HepG2 (cell line): Measurements from ENCODE around the gene DMBT1. TPM values are rescaled to one million over a fixed set of nuclear protein-coding genes. Genes with fewer than 3 reads are reported as not detected.

Experiments
- ATAC-seq: fragments of 200-7000 bp; cut with Tn5 transposase; 3 replicates; pipeline ENCODE4 v1.9.1; 2020; ENCODE audit warnings: mild to moderate bottlenecking, moderate library complexity
- BruUV-seq: library from RNA; stranded (reverse); fragments of 400-500 nt; replicated peaks from 2 replicates; lab custom pipeline; 2021; lab: Mats Ljungman, UMichigan
- CTCF ChIA-PET: fragments of 300-600 bp; formaldehyde crosslinking; extraction: SDS; loops from one replicate; lab custom pipeline; 2021; ENCODE audit warnings: low total read pairs, inconsistent platforms, low intra/inter-chr PET ratio; lab: Yijun Ruan, JAX
- POLR2A ChIA-PET: fragments of 350-600 bp; sonication (Branson Sonifier 250); formaldehyde crosslinking; loops from one replicate; lab custom pipeline; 2020; ENCODE audit warnings: antibody characterized with exemption, inconsistent platforms; lab: Yijun Ruan, JAX
- DNase-seq: peaks from one replicate; pipeline ENCODE4 v3.0.0-alpha.2; 2015; ENCODE audit warnings: low spot score
- FAIRE-seq: peaks from 3 replicates; lab custom pipeline; 2011; peaks lifted over from hg19 to GRCh38; lab: Jason Lieb, UNC
- H2AFZ ChIP-seq: one replicate; pipeline ENCODE4 v1.6.1; 2011; ENCODE audit warnings: low read length, inconsistent platforms
- H3K27ac ChIP-seq: fragments of 300-600 bp; 3 replicates; pipeline ENCODE4 v1.8.0; 2011; ENCODE audit warnings: mixed run types, mild to moderate bottlenecking, mixed read lengths, low read length, inconsistent platforms; ENCODE audit not compliant: insufficient read depth; ENCODE audit errors: extremely low read length
- H3K27me3 ChIP-seq, 2 experiments: fragments of 200-600 bp in 1 of 2; 2 replicates in 1 of 2; 3 replicates in 1 of 2; pipeline versions ENCODE4 v1.6.0 to v1.8.0; 2011; ENCODE audit warnings: low read length in 2 of 2, mild to moderate bottlenecking in 2 of 2, moderate library complexity in 2 of 2, inconsistent platforms in 1 of 2; ENCODE audit not compliant: insufficient read depth in 2 of 2, control insufficient read depth in 1 of 2
- H3K36me3 ChIP-seq, 2 experiments: fragments of 200-600 bp in 1 of 2; replicated peaks in 1 of 2; 2 replicates in 1 of 2; 3 replicates in 1 of 2; pipeline versions ENCODE4 v1.5.1 to v1.8.0; 2011; ENCODE audit warnings: low read length in 2 of 2, inconsistent platforms in 1 of 2; ENCODE audit not compliant: insufficient read depth in 2 of 2, control insufficient read depth in 1 of 2
- H3K4me1 ChIP-seq: 2 replicates; pipeline ENCODE4 v1.5.1; 2012; ENCODE audit warnings: low read length, inconsistent platforms; ENCODE audit not compliant: insufficient read depth
- H3K4me2 ChIP-seq: 2 replicates; pipeline ENCODE4 v1.6.0; 2011; ENCODE audit warnings: low read depth, low read length, inconsistent platforms
- H3K4me3 ChIP-seq, 3 experiments: fragments of 200-600 bp in 1 of 3; sonication (generic), shearing (Covaris generic) in 1 of 3; replicated peaks in 1 of 3; 2 replicates each; pipeline ENCODE4 v1.5.1; 2011 to 2016; ENCODE audit warnings: low read length in 3 of 3, inconsistent platforms in 2 of 3, low read depth in 2 of 3, mild to moderate bottlenecking in 2 of 3, control low read depth in 1 of 3, mixed read lengths in 1 of 3; ENCODE audit not compliant: insufficient read depth in 1 of 3
- H3K79me2 ChIP-seq: one replicate; pipeline ENCODE4 v1.6.1; 2011; ENCODE audit warnings: low read length, inconsistent platforms; ENCODE audit not compliant: insufficient read depth
- H3K9ac ChIP-seq: 2 replicates; pipeline ENCODE4 v1.6.0; 2011; ENCODE audit warnings: mild to moderate bottlenecking, low read depth, low read length, inconsistent platforms; ENCODE audit not compliant: insufficient read depth
- H3K9me3 ChIP-seq: 2 replicates; pipeline ENCODE4 v1.5.1; 2012; ENCODE audit warnings: mild to moderate bottlenecking, low read length
- H4K20me1 ChIP-seq: 2 replicates; pipeline ENCODE4 v1.6.0; 2011; ENCODE audit warnings: inconsistent platforms, mild to moderate bottlenecking, low read length, moderate library complexity; ENCODE audit not compliant: insufficient read depth
- ASH2L ChIP-seq: fragments of 300-600, 200-600 bp; sonication (generic); IDR thresholded peaks from 2 replicates; pipeline ENCODE4 v1.7.0; 2017; ENCODE audit warnings: low read depth, mild to moderate bottlenecking, moderate library complexity, mixed read lengths, low read length; ENCODE audit not compliant: insufficient read length
- BORCS8-MEF2B ChIP-seq: sonication (generic); formaldehyde crosslinking; IDR thresholded peaks from 2 replicates; pipeline ENCODE4 v1.8.0; 2022; ENCODE audit warnings: mild to moderate bottlenecking, missing genetic modification reagents
- DNMT1 ChIP-seq: sonication (generic); formaldehyde crosslinking; IDR thresholded peaks from 2 replicates; pipeline ENCODE4 v1.5.1; 2020; ENCODE audit warnings: mild to moderate bottlenecking, missing genetic modification reagents
- E2F5 ChIP-seq: sonication (generic); formaldehyde crosslinking; conservative IDR thresholded peaks from 2 replicates; pipeline ENCODE4 v1.4.0; 2020; ENCODE audit warnings: missing genetic modification reagents
- KIAA2018 ChIP-seq: sonication (generic); formaldehyde crosslinking; IDR thresholded peaks from 2 replicates; pipeline ENCODE4 v1.5.0; 2020; ENCODE audit warnings: mild to moderate bottlenecking, missing genetic modification reagents, borderline replicate concordance
- MZF1 ChIP-seq: sonication (generic); formaldehyde crosslinking; IDR thresholded peaks from 2 replicates; pipeline ENCODE4 v1.8.1; 2023; ENCODE audit warnings: mild to moderate bottlenecking, missing genetic modification reagents, borderline replicate concordance
- PHF21A ChIP-seq: sonication (generic); formaldehyde crosslinking; IDR thresholded peaks from 2 replicates; pipeline ENCODE4 v1.5.0; 2020; ENCODE audit warnings: mild to moderate bottlenecking, missing genetic modification reagents
- REST ChIP-seq, 2 experiments: IDR thresholded peaks; 2 replicates each; pipeline ENCODE4 v1.6.1; 2011 to 2012; ENCODE audit warnings: low read length in 2 of 2, borderline replicate concordance in 1 of 2, low read depth in 1 of 2, mild to moderate bottlenecking in 1 of 2, moderate library complexity in 1 of 2
- THAP11 ChIP-seq: IDR thresholded peaks from 2 replicates; pipeline ENCODE4 v1.6.1; 2016; ENCODE audit warnings: missing biosample characterization, missing genetic modification reagents
- ZNF230 ChIP-seq: sonication (generic); formaldehyde crosslinking; IDR thresholded peaks from 2 replicates; pipeline ENCODE4 v1.4.0; 2020; ENCODE audit warnings: mild to moderate bottlenecking, missing genetic modification reagents
- ZNF749 ChIP-seq: sonication (generic); formaldehyde crosslinking; IDR thresholded peaks from 2 replicates; pipeline ENCODE4 v1.8.0; 2022; ENCODE audit warnings: mild to moderate bottlenecking, missing genetic modification reagents, moderate library complexity, borderline replicate concordance
- ZNF773 ChIP-seq: sonication (generic); formaldehyde crosslinking; IDR thresholded peaks from 2 replicates; pipeline ENCODE4 v1.4.0; 2020; ENCODE audit warnings: missing genetic modification reagents, borderline replicate concordance
- WGBS: methylation state at CpG from one replicate; pipeline ENCODE4 v1.1.6; 2017; ENCODE audit warnings: low lambda C conversion rate; 5-methylcytosine and 5-hydroxymethylcytosine counted together
- in situ Hi-C: cut with HindIII; loops from 2 replicates; pipeline ENCODE4 v1.10.0; 2017; ENCODE audit warnings: low pct_unique_long_range_greater_than_20kb; ENCODE audit not compliant: extremely low pct_ligation_motif_present
- intact Hi-C: fragments of 100-400 bp; cut with micrococcal nuclease; formaldehyde crosslinking; loops from one replicate; pipeline ENCODE4 v1.10.0; 2022; ENCODE audit not compliant: unreplicated experiment
- polyA plus RNA-seq, 8 experiments: library from polyadenylated mRNA; depleted of rRNA in 3 of 8; stranded (reverse) in 7 of 8; unstranded in 1 of 8; fragments of >200 nt; fragmentation: Illumina TruSeq in 4 of 8; extraction: Trizol in 4 of 8; gene quantifications; 2 replicates each; pipeline versions ENCODE4 v1.2.1 to v1.2.3, GENCODE V29; 2011 to 2016; ENCODE audit warnings: low read depth in 4 of 8, missing spikeins in 1 of 8, mixed read lengths in 1 of 8; ENCODE audit not compliant: insufficient read depth in 1 of 8
- total RNA-seq, 5 experiments: library from RNA; depleted of rRNA; stranded (reverse); fragments of >200 nt; fragmentation: Illumina TruSeq; extraction: Trizol; gene quantifications; 2 replicates each; pipeline ENCODE4 v1.2.3, GENCODE V29; 2016; ENCODE audit warnings: low read depth in 1 of 5

Gene DMBT1
- total and polyA plus RNA-seq, 2 of the 13 experiments (the other 11 are each of a cell fraction or from before 2014, with no cell fraction given): not detected

- no peak for DNase-seq
- no peak for FAIRE-seq
- WGBS: 14% methylated on average over 7 of the region's 8 CpGs
- no peak overlapping the region for H3K9ac ChIP-seq
- no peak for ATAC-seq
- H3K27ac ChIP-seq: no peak overlapping the region
- no peaks in the 10 kb centered on the region for H4K20me1 ChIP-seq
- no peaks in the 10 kb centered on the region for H3K36me3 ChIP-seq
- H3K4me1 ChIP-seq: no peaks in the 10 kb centered on the region
- in situ Hi-C loops: no loop called here
- no peaks in the 10 kb centered on the region for H3K79me2 ChIP-seq
- BruUV-seq: no TSS peak
- H3K9me3 ChIP-seq: no peaks in the 10 kb centered on the region
- intact Hi-C loops: no loop called here
- H3K27me3 ChIP-seq: peaks cover 1 to 43% of the 10 kb centered on the region in 2 experiments; a peak in 3 of 5 replicates
- ChIA-PET POLR2A (no interaction called here), CTCF (no interaction called here)
- no peak overlapping the region for H2AFZ ChIP-seq
- H3K4me3 ChIP-seq: no peak overlapping the region
- H3K4me2 ChIP-seq: no peak overlapping the region
- TF ChIP-seq KIAA2018 (CRISPR knock-in tag) (no peak), ZNF749 (CRISPR knock-in tag) (no peak), DNMT1 (CRISPR knock-in tag) (no peak), THAP11 (CRISPR knock-in tag) (no peak), REST (IDR thresholded peaks at IDR 0.05; ENCODE audit: borderline replicate concordance in 1 of 2, low read depth in 1 of 2, low read length in 2 of 2) (no peak), BORCS8-MEF2B (CRISPR knock-in tag) (no peak), E2F5 (CRISPR knock-in tag) (no peak), ZNF230 (CRISPR knock-in tag) (no peak), PHF21A (CRISPR knock-in tag) (no peak), MZF1 (no peak), ASH2L (no peak), ZNF773 (CRISPR knock-in tag) (no peak)
Observed at GRCh38 chr10:122664501-122664900, 103.9 kb downstream of the DMBT1 start.
